ENCODE data around the gene CTSV. TPM values are rescaled to one million over a fixed set of nuclear protein-coding genes. Genes with fewer than 3 reads are reported as not detected.
"Not testable (repeated sequence)": the region's sequence is repeated elsewhere in the genome, so short reads cannot be mapped to it uniquely, and the experiment has no call there.

CTSV gene
- total RNA-seq, 1 donor from 2014 or later, result 17.4 TPM

DNA sequence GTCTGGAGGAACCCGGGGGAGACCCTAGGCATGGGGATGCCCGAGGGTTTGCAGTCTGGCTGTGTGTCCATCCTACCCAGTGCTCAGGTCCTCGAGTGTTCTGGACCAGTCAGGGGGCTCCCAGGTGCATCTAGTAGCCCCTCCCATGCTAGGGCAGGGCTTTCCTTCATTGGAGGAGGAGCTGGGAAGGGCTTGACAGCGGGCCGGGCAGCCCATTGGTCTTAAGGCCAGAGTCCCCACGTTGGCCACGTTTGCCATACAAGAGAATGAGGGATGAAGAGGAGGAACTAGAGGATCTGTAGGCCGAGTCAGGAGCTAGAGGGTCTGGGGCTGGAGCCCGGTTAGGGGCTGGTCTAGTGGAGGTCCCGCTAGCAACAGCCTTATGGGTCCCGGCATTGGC, 37.3 kb upstream of the CTSV start:
- peaks cover 7% of the 10 kb centered on the region for H3K27me3 ChIP-seq (ENCODE audit: control insufficient read depth, insufficient read depth, low read length)
- DNase-seq (ENCODE audit: low read depth) (no peak), FAIRE-seq (no peak)
- H3K4me3 ChIP-seq (ENCODE audit: low read depth, low read length), result no peak overlapping the region
- no peak for TF ChIP-seq CTCF (IDR thresholded peaks at IDR 0.05; ENCODE audit: insufficient read depth, low read length, severe bottlenecking)
- no peaks in the 10 kb centered on the region for H3K36me3 ChIP-seq (ENCODE audit: control insufficient read depth, insufficient read depth, low read length)

- DNase-seq (ENCODE audit: low read depth), result no peak
- no peak overlapping the region for H3K4me3 ChIP-seq (ENCODE audit: low read depth, low read length)
- H3K27me3 ChIP-seq (ENCODE audit: control insufficient read depth, insufficient read depth, low read length), result peaks cover 7% of the 10 kb centered on the region
- no peaks in the 10 kb centered on the region for H3K36me3 ChIP-seq (ENCODE audit: control insufficient read depth, insufficient read depth, low read length)
- no peak for TF ChIP-seq CTCF (IDR thresholded peaks at IDR 0.05; ENCODE audit: insufficient read depth, low read length, severe bottlenecking)
- no peak for FAIRE-seq
These were observed 36.5 kb upstream of the CTSV start for GRCh38 chr9:97075289-97075985.

- H3K36me3 ChIP-seq (ENCODE audit: control insufficient read depth, insufficient read depth, low read length), result no peaks in the 10 kb centered on the region
- H3K4me3 ChIP-seq (ENCODE audit: low read depth, low read length), result no peak overlapping the region
- no peak for TF ChIP-seq CTCF (IDR thresholded peaks at IDR 0.05; ENCODE audit: insufficient read depth, low read length, severe bottlenecking)
- DNase-seq (ENCODE audit: low read depth) (no peak), FAIRE-seq (no peak)
- peaks cover 7% of the 10 kb centered on the region for H3K27me3 ChIP-seq (ENCODE audit: control insufficient read depth, insufficient read depth, low read length)
These were observed 34.6 kb upstream of the CTSV start for GRCh38 chr9:97073506-97073905.

GRCh38 chr9:97072285-97072776, 33.4 kb upstream of the CTSV start:
- peaks cover 4% of the 10 kb centered on the region for H3K27me3 ChIP-seq (ENCODE audit: control insufficient read depth, insufficient read depth, low read length)
- TF ChIP-seq CTCF (IDR thresholded peaks at IDR 0.05; ENCODE audit: insufficient read depth, low read length, severe bottlenecking), result no peak
- peak; percentile 13 for DNase-seq (ENCODE audit: low read depth)
- no peaks in the 10 kb centered on the region for H3K36me3 ChIP-seq (ENCODE audit: control insufficient read depth, insufficient read depth, low read length)
- peak; percentile 7 for FAIRE-seq
- H3K4me3 ChIP-seq (ENCODE audit: low read depth, low read length), result no peak overlapping the region

GRCh38 chr9:97070325-97070724, 31.4 kb upstream of the CTSV start:
- H3K27me3 ChIP-seq (ENCODE audit: control insufficient read depth, insufficient read depth, low read length); H3K4me3 ChIP-seq (ENCODE audit: low read depth, low read length); H3K36me3 ChIP-seq (ENCODE audit: control insufficient read depth, insufficient read depth, low read length); FAIRE-seq; DNase-seq (ENCODE audit: low read depth): not testable (repeated sequence)

GRCh38 chr9:97067490-97067889, 28.5 kb upstream of the CTSV start:
- H3K4me3 ChIP-seq (ENCODE audit: low read depth, low read length), result no peak overlapping the region
- FAIRE-seq, result no peak
- no peaks in the 10 kb centered on the region for H3K27me3 ChIP-seq (ENCODE audit: control insufficient read depth, insufficient read depth, low read length)
- no peak for DNase-seq (ENCODE audit: low read depth)
- H3K36me3 ChIP-seq (ENCODE audit: control insufficient read depth, insufficient read depth, low read length), result no peaks in the 10 kb centered on the region
- no peak for TF ChIP-seq CTCF (IDR thresholded peaks at IDR 0.05; ENCODE audit: insufficient read depth, low read length, severe bottlenecking)
